Measurements from ENCODE around the gene NLRP3. TPM values are rescaled to one million over a fixed set of nuclear protein-coding genes. Genes with fewer than 3 reads are reported as not detected.

The NLRP3 gene
- total and polyA plus RNA-seq, 3 experiments from 2014 or later, result 1.8 to 3.0 (median 2.6) TPM

GRCh38 chr1:247452447-247453039, 36.6 kb downstream of the NLRP3 start:
- Histone ChIP-seq H3K4me3 (ENCODE audit: low read length) (no peak overlapping the region), H3K36me3 (ENCODE audit: insufficient read depth, low read length) (no peaks in the 10 kb centered on the region), H3K9me3 (ENCODE audit: low read length) (no peaks in the 10 kb centered on the region), H3K27me3 (ENCODE audit: insufficient read depth, low read length, poor library complexity, severe bottlenecking) (no peaks in the 10 kb centered on the region), H3K4me1 (ENCODE audit: insufficient read depth, low read length) (no peaks in the 10 kb centered on the region), H3K27ac (ENCODE audit: low read depth, low read length) (no peak overlapping the region)
- Mint-ChIP-seq H3K9me3 (no peaks in the 10 kb centered on the region), H3K27me3 (peaks cover 0 to 17% of the 10 kb centered on the region in 2 donors), H3K27ac (no peak overlapping the region), H3K4me1 (peaks cover 5 to 9% (median 7%) of the 10 kb centered on the region in 3 donors), H3K36me3 (peaks cover 5 to 24% (median 10%) of the 10 kb centered on the region in 3 donors), H3K4me3 (no peak overlapping the region)
- ChIA-PET CTCF (no interaction called here), POLR2A (no interaction called here)
- no peak for DNase-seq

GRCh38 chr1:247453245-247453644, 37.3 kb downstream of the NLRP3 start:
- Mint-ChIP-seq H3K4me3 (no peak overlapping the region), H3K27ac (no peak overlapping the region), H3K36me3 (peaks cover 4 to 19% (median 10%) of the 10 kb centered on the region in 3 donors), H3K4me1 (peaks cover 5 to 15% (median 8%) of the 10 kb centered on the region in 3 donors), H3K9me3 (no peaks in the 10 kb centered on the region), H3K27me3 (peaks cover 0 to 23% of the 10 kb centered on the region in 2 donors)
- Histone ChIP-seq H3K4me1 (ENCODE audit: insufficient read depth, low read length) (no peaks in the 10 kb centered on the region), H3K4me3 (ENCODE audit: low read length) (no peak overlapping the region), H3K36me3 (ENCODE audit: insufficient read depth, low read length) (no peaks in the 10 kb centered on the region), H3K9me3 (ENCODE audit: low read length) (no peaks in the 10 kb centered on the region), H3K27ac (ENCODE audit: low read depth, low read length) (no peak overlapping the region), H3K27me3 (ENCODE audit: insufficient read depth, low read length, poor library complexity, severe bottlenecking) (no peaks in the 10 kb centered on the region)
- CTCF ChIA-PET, result interaction anchor here (1.4 kb wide), 2 partner anchors 63 to 80 kb away, joined by 4 read pairs; no protein-coding TSS in a partner anchor
- DNase-seq, result no peak
- POLR2A ChIA-PET, result no interaction called here

GRCh38 chr1:247453997-247454396, 38.0 kb downstream of the NLRP3 start:
- no peak overlapping the region for H3K4me3 Mint-ChIP-seq
- POLR2A ChIA-PET, result no interaction called here
- Histone ChIP-seq H3K4me1 (ENCODE audit: insufficient read depth, low read length) (no peaks in the 10 kb centered on the region), H3K36me3 (ENCODE audit: insufficient read depth, low read length) (no peaks in the 10 kb centered on the region), H3K4me3 (ENCODE audit: low read length) (no peak overlapping the region), H3K27me3 (ENCODE audit: insufficient read depth, low read length, poor library complexity, severe bottlenecking) (no peaks in the 10 kb centered on the region), H3K27ac (ENCODE audit: low read depth, low read length) (no peak overlapping the region), H3K9me3 (ENCODE audit: low read length) (no peaks in the 10 kb centered on the region)
- no peaks in the 10 kb centered on the region for H3K9me3 Mint-ChIP-seq
- peaks cover 0 to 29% of the 10 kb centered on the region in 2 donors for H3K27me3 Mint-ChIP-seq
- CTCF ChIA-PET, result interaction anchor here (1.4 kb wide), 2 partner anchors 64 to 81 kb away, joined by 4 read pairs; no protein-coding TSS in a partner anchor
- H3K27ac Mint-ChIP-seq, result no peak overlapping the region
- peaks cover 0 to 14% (median 5%) of the 10 kb centered on the region in 3 donors for H3K36me3 Mint-ChIP-seq
- no peak for DNase-seq
- peaks cover 5 to 15% (median 8%) of the 10 kb centered on the region in 3 donors for H3K4me1 Mint-ChIP-seq

DNA sequence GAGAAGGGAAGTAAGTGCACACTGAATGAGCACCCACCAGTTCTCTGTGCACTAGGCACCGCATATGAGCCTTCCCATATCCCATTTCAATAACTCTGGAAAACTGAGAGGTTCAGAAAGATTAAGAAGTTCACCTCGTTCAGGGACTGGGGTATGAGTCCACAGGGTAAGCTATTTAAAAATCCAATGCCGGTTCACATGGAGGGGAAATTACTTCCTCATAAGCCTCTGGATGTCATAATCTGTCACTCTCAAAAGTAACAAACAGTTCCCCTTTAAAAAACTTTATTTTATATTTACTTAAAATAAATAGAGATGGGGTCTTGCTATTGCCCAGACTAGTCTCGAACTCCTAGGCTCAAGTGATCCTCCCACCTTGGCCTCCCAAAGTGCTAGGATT, 40.0 kb downstream of the NLRP3 start:
- no peaks in the 10 kb centered on the region for H3K4me1 ChIP-seq (ENCODE audit: insufficient read depth, low read length)
- H3K36me3 ChIP-seq (ENCODE audit: insufficient read depth, low read length), result no peaks in the 10 kb centered on the region
- H3K4me3 ChIP-seq (ENCODE audit: low read length), result no peak overlapping the region
- Mint-ChIP-seq H3K9me3 (no peaks in the 10 kb centered on the region), H3K4me3 (no peak overlapping the region), H3K27me3 (peaks cover 4 to 38% of the 10 kb centered on the region in 2 donors), H3K36me3 (peaks cover 0 to under 1% (median under 1%) of the 10 kb centered on the region in 3 donors), H3K4me1 (peaks cover 5 to 15% (median 8%) of the 10 kb centered on the region in 3 donors), H3K27ac (no peak overlapping the region)
- DNase-seq, result no peak
- ChIA-PET CTCF (no interaction called here), POLR2A (no interaction called here)
- H3K9me3 ChIP-seq (ENCODE audit: low read length), result no peaks in the 10 kb centered on the region
- no peaks in the 10 kb centered on the region for H3K27me3 ChIP-seq (ENCODE audit: insufficient read depth, low read length, poor library complexity, severe bottlenecking)
- no peak overlapping the region for H3K27ac ChIP-seq (ENCODE audit: low read depth, low read length)

DNA sequence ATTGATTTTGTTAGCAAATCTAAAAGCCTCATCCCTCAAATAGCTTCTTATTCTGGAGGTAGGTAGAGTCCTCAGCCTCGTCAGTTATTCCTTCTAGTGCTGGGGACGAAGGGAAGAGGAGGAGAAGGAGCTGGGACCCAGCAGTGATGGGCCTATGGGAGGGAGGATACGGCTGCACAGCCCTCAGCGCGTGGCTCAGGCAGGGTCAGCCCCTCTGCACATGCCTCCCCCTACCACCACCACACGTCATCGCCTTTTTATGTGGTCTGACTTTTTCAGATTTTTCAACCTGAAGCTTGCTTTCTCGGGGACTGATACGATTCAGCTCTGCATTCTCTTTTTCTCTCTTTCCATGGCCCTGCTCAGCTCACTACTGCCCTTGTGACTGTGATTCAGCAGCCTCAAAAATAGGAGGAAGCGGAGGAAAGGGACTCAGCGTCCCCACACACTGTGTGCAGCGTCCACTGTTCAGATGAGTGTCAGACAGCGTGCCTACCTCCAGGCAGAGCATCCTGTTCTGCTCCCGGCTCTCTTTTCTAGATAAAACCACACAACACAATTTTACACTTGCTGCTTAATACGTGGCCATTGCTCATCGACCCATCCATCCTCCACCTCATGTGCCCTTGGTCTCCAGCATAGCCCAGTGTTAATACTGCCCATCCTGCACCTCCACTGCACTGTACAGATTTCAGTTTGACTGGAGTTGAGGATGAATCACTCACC, 41.1 kb downstream of the NLRP3 start:
- H3K4me3 Mint-ChIP-seq, result no peak overlapping the region
- no peaks in the 10 kb centered on the region for H3K36me3 Mint-ChIP-seq
- H3K4me3 ChIP-seq (ENCODE audit: low read length), result no peak overlapping the region
- H3K36me3 ChIP-seq (ENCODE audit: insufficient read depth, low read length), result no peaks in the 10 kb centered on the region
- no peaks in the 10 kb centered on the region for H3K4me1 ChIP-seq (ENCODE audit: insufficient read depth, low read length)
- H3K27me3 Mint-ChIP-seq, result peaks cover 4 to 42% of the 10 kb centered on the region in 2 donors
- POLR2A ChIA-PET, result no interaction called here
- peak in 1 of 5 donors; percentile 35 for DNase-seq
- CTCF ChIA-PET, result interaction anchor here (0.8 kb wide), 1 partner anchor 83 kb away, joined by 3 read pairs; no protein-coding TSS in a partner anchor
- H3K27me3 ChIP-seq (ENCODE audit: insufficient read depth, low read length, poor library complexity, severe bottlenecking), result no peaks in the 10 kb centered on the region
- peaks cover 5 to 15% (median 8%) of the 10 kb centered on the region in 3 donors for H3K4me1 Mint-ChIP-seq
- H3K27ac ChIP-seq (ENCODE audit: low read depth, low read length), result no peak overlapping the region
- peak overlapping the region in 2 of 8 donors; percentile 20 to 69 for H3K27ac Mint-ChIP-seq
- no peaks in the 10 kb centered on the region for H3K9me3 Mint-ChIP-seq
- no peaks in the 10 kb centered on the region for H3K9me3 ChIP-seq (ENCODE audit: low read length)

GRCh38 chr1:247459507-247459906, 43.5 kb downstream of the NLRP3 start:
- Mint-ChIP-seq H3K27me3 (peaks cover 4 to 38% of the 10 kb centered on the region in 2 donors), H3K27ac (no peak overlapping the region), H3K9me3 (no peaks in the 10 kb centered on the region), H3K4me3 (no peak overlapping the region), H3K36me3 (no peaks in the 10 kb centered on the region), H3K4me1 (peaks cover 5 to 15% (median 8%) of the 10 kb centered on the region in 3 donors)
- no peaks in the 10 kb centered on the region for H3K4me1 ChIP-seq (ENCODE audit: insufficient read depth, low read length)
- H3K27ac ChIP-seq (ENCODE audit: low read depth, low read length), result no peak overlapping the region
- POLR2A ChIA-PET, result no interaction called here
- H3K27me3 ChIP-seq (ENCODE audit: insufficient read depth, low read length, poor library complexity, severe bottlenecking), result no peaks in the 10 kb centered on the region
- DNase-seq, result no peak
- CTCF ChIA-PET, result no interaction called here
- H3K36me3 ChIP-seq (ENCODE audit: insufficient read depth, low read length), result no peaks in the 10 kb centered on the region
- H3K4me3 ChIP-seq (ENCODE audit: low read length), result no peak overlapping the region
- no peaks in the 10 kb centered on the region for H3K9me3 ChIP-seq (ENCODE audit: low read length)

GRCh38 chr1:247465796-247466195, 49.8 kb downstream of the NLRP3 start:
- Histone ChIP-seq H3K9me3 (ENCODE audit: low read length) (no peaks in the 10 kb centered on the region), H3K4me3 (ENCODE audit: low read length) (no peak overlapping the region), H3K27ac (ENCODE audit: low read depth, low read length) (no peak overlapping the region), H3K27me3 (ENCODE audit: insufficient read depth, low read length, poor library complexity, severe bottlenecking) (no peaks in the 10 kb centered on the region), H3K4me1 (ENCODE audit: insufficient read depth, low read length) (no peaks in the 10 kb centered on the region), H3K36me3 (ENCODE audit: insufficient read depth, low read length) (no peaks in the 10 kb centered on the region)
- Mint-ChIP-seq H3K36me3 (peaks cover 0 to 1% (median 0%) of the 10 kb centered on the region in 3 donors), H3K4me1 (no peaks in the 10 kb centered on the region), H3K27ac (no peak overlapping the region), H3K9me3 (no peaks in the 10 kb centered on the region), H3K27me3 (peaks cover 0 to 22% of the 10 kb centered on the region in 2 donors), H3K4me3 (no peak overlapping the region)
- ChIA-PET CTCF (interaction anchor here (1.0 kb wide), 1 partner anchor 93 kb away, joined by 3 read pairs; no protein-coding TSS in a partner anchor), POLR2A (no interaction called here)
- no peak for DNase-seq

DNA sequence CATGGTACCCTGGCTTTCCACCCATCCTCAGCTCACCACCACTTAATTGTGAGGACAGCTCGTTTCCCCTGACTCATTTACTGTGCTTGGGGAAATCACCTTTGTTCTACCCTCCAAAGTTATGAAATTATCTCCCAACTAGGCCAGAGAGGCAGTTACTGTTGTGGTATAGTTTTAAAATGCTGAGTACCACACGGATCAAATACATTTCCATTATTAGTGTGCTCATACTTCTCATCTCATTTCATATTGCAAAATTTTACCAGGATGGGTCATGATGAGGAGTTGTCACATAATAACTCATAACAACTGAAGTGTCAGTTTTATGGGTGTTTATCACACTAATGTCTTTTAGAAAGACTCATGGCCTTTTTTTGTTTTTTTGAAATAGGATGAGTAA, 51.2 kb downstream of the NLRP3 start:
- H3K4me1 Mint-ChIP-seq, result no peaks in the 10 kb centered on the region
- Histone ChIP-seq H3K36me3 (ENCODE audit: insufficient read depth, low read length) (no peaks in the 10 kb centered on the region), H3K4me3 (ENCODE audit: low read length) (no peak overlapping the region), H3K9me3 (ENCODE audit: low read length) (no peaks in the 10 kb centered on the region), H3K27me3 (ENCODE audit: insufficient read depth, low read length, poor library complexity, severe bottlenecking) (no peaks in the 10 kb centered on the region), H3K4me1 (ENCODE audit: insufficient read depth, low read length) (no peaks in the 10 kb centered on the region), H3K27ac (ENCODE audit: low read depth, low read length) (no peak overlapping the region)
- peaks cover 0 to 18% of the 10 kb centered on the region in 2 donors for H3K27me3 Mint-ChIP-seq
- H3K36me3 Mint-ChIP-seq, result peaks cover 0 to 1% (median 0%) of the 10 kb centered on the region in 3 donors
- H3K4me3 Mint-ChIP-seq, result no peak overlapping the region
- no peak for DNase-seq
- H3K27ac Mint-ChIP-seq, result no peak overlapping the region
- H3K9me3 Mint-ChIP-seq, result no peaks in the 10 kb centered on the region
- POLR2A ChIA-PET, result no interaction called here
- CTCF ChIA-PET, result no interaction called here

Data from CD8-positive, alpha-beta memory T cell (primary cell).